Thyroid gland (tissue), 4 donors: ENCODE results near the gene DIP2C. TPM values are rescaled to one million over a fixed set of nuclear protein-coding genes. Genes with fewer than 3 reads are reported as not detected.

Experiments
- DNase-seq, 2 donors: peaks; one replicate each; pipeline ENCODE4 v3.0.0-alpha.2; 2019
- H3K27ac ChIP-seq, 3 donors: fragments of 200-600 bp; sonication (generic); 1 replicate in 2 of 3; 2 replicates in 1 of 3; pipeline ENCODE4 v1.5.1; 2016 to 2019; ENCODE audit warnings: mild to moderate bottlenecking in 1 of 3, moderate library complexity in 1 of 3
- H3K27me3 ChIP-seq: fragments of 200-600 bp; sonication (generic); one replicate; pipeline ENCODE4 v1.5.1; 2019
- H3K36me3 ChIP-seq, 2 donors: fragments of 200-600 bp; sonication (generic); one replicate each; pipeline ENCODE4 v1.5.1; 2016 to 2019
- H3K4me1 ChIP-seq, 2 donors: fragments of 200-600 bp; sonication (generic); one replicate each; pipeline ENCODE4 v1.5.1; 2017 to 2019
- H3K4me3 ChIP-seq, 3 donors: fragments of 200-600 bp; sonication (generic); replicated peaks in 1 of 3; 1 replicate in 2 of 3; 2 replicates in 1 of 3; pipeline ENCODE4 v1.5.1; 2016; ENCODE audit warnings: mild to moderate bottlenecking in 1 of 3
- H3K9me3 ChIP-seq: fragments of 200-600 bp; sonication (generic); one replicate; pipeline ENCODE4 v1.5.1; 2017
- CTCF ChIP-seq, 6 experiments: fragments of 200-600 bp in 3 of 6; fragments of 450-650 bp in 3 of 6; sonication (generic) in 3 of 6; IDR thresholded peaks; one replicate each; pipeline ENCODE4 v1.5.1; 2016 to 2019; ENCODE audit warnings: antibody characterized with exemption in 6 of 6, mild to moderate bottlenecking in 2 of 6, inconsistent platforms in 1 of 6, moderate library complexity in 1 of 6
- POLR2A ChIP-seq, 2 donors: fragments of 450-650 bp; IDR thresholded peaks; one replicate each; pipeline ENCODE4 v1.6.1; 2017; ENCODE audit warnings: antibody characterized with exemption in 2 of 2, mild to moderate bottlenecking in 2 of 2, moderate library complexity in 1 of 2
- WGBS, 2 donors: methylation state at CpG; one replicate each; pipeline ENCODE4 v1.1.5; 2017; 5-methylcytosine and 5-hydroxymethylcytosine counted together
- intact Hi-C: fragments of 100-400 bp; cut with DNase I; formaldehyde crosslinking; loops from one replicate; pipeline ENCODE4 v1.15.1; 2023
- total RNA-seq, 4 donors: library from RNA; depleted of rRNA; stranded (reverse); fragments of >200 nt; gene quantifications; one replicate each; pipeline ENCODE4 v1.2.3, GENCODE V29; 2016

Gene DIP2C
- total RNA-seq, 4 donors from 2014 or later: 11.4 to 14.6 (median 12.3) TPM

- DNase-seq: no peak
- intact Hi-C loops: no loop called here
- Histone ChIP-seq H3K4me1 (peaks cover 8 to 10% of the 10 kb centered on the region in 2 donors), H3K4me3 (no peak overlapping the region), H3K27ac (no peak overlapping the region), H3K27me3 (no peaks in the 10 kb centered on the region), H3K9me3 (no peaks in the 10 kb centered on the region), H3K36me3 (no peaks in the 10 kb centered on the region)
- WGBS, 2 donors: 91 to 97% methylated on average over 14 of the region's 14 CpGs
- no peak for TF ChIP-seq CTCF (IDR thresholded peaks at IDR 0.05)
- no peak for TF ChIP-seq POLR2A (IDR thresholded peaks at IDR 0.05)
These were observed 81.8 kb downstream of the DIP2C start for GRCh38 chr10:607545-608185.

- no peak overlapping the region for H3K4me3 ChIP-seq
- DNase-seq: no peak
- intact Hi-C loops: no loop called here
- H3K9me3 ChIP-seq: no peaks in the 10 kb centered on the region
- no peaks in the 10 kb centered on the region for H3K27me3 ChIP-seq
- H3K36me3 ChIP-seq: no peaks in the 10 kb centered on the region
- H3K27ac ChIP-seq: no peak overlapping the region
- H3K4me1 ChIP-seq: peaks cover 5 to 10% of the 10 kb centered on the region in 2 donors
- no peak for TF ChIP-seq CTCF (IDR thresholded peaks at IDR 0.05)
- no peak for TF ChIP-seq POLR2A (IDR thresholded peaks at IDR 0.05)
- 94 to 98% methylated on average over 26 to 27 of the region's 28 CpGs for WGBS, 2 donors
These were observed 82.5 kb downstream of the DIP2C start for GRCh38 chr10:606762-607544.

GRCh38 chr10:605632-606325 is 83.7 kb downstream of the DIP2C start:
- H3K9me3 ChIP-seq: no peaks in the 10 kb centered on the region
- H3K4me3 ChIP-seq: no peak overlapping the region
- H3K27me3 ChIP-seq: no peaks in the 10 kb centered on the region
- peaks cover 15 to 21% of the 10 kb centered on the region in 2 donors for H3K4me1 ChIP-seq
- no peak for DNase-seq
- H3K27ac ChIP-seq: no peak overlapping the region
- no peaks in the 10 kb centered on the region for H3K36me3 ChIP-seq
- WGBS, 2 donors: 91 to 94% methylated on average over 22 to 25 of the region's 25 CpGs
- intact Hi-C loops: no loop called here
- TF ChIP-seq POLR2A (IDR thresholded peaks at IDR 0.05) (no peak), CTCF (IDR thresholded peaks at IDR 0.05) (no peak)

GRCh38 chr10:604716-605631 is 84.5 kb downstream of the DIP2C start:
- Histone ChIP-seq H3K27me3 (no peaks in the 10 kb centered on the region), H3K4me1 (peaks cover 19 to 26% of the 10 kb centered on the region in 2 donors), H3K4me3 (no peak overlapping the region), H3K36me3 (no peaks in the 10 kb centered on the region), H3K9me3 (no peaks in the 10 kb centered on the region), H3K27ac (no peak overlapping the region)
- WGBS, 2 donors: 93 to 97% methylated on average over 21 of the region's 21 CpGs
- intact Hi-C loops: no loop called here
- DNase-seq: no peak
- TF ChIP-seq CTCF (IDR thresholded peaks at IDR 0.05) (no peak), POLR2A (IDR thresholded peaks at IDR 0.05) (no peak)
